ENCODE data around the gene ZFAND3. TPM values are rescaled to one million over a fixed set of nuclear protein-coding genes. Genes with fewer than 3 reads are reported as not detected.
"Not testable (repeated sequence)": the region's sequence is repeated elsewhere in the genome, so short reads cannot be mapped to it uniquely, and the experiment has no call there.

The ZFAND3 gene
- total RNA-seq, 6 experiments from 2014 or later = 75.2 to 93.2 (median 87.0) TPM

GRCh38 chr6:37987559-37987958 lies 168.0 kb downstream of the ZFAND3 start:
- H3K9me3 Mint-ChIP-seq = no peaks in the 10 kb centered on the region
- H3K4me3 Mint-ChIP-seq = peak overlapping the region; percentile 61; the same call in 1 of the 2 replicates
- peak overlapping the region; percentile 87 for H3K27ac Mint-ChIP-seq
- no peaks in the 10 kb centered on the region for H3K36me3 Mint-ChIP-seq (ENCODE audit: low read depth)
- no peak for TF ChIP-seq CTCF (IDR thresholded peaks at IDR 0.05)
- no peak for DNase-seq
- H3K4me1 Mint-ChIP-seq (ENCODE audit: low read depth) = peaks cover 86% of the 10 kb centered on the region
- no peaks in the 10 kb centered on the region for H3K27me3 Mint-ChIP-seq (ENCODE audit: insufficient read depth)

GRCh38 chr6:37988127-37988526 lies 168.6 kb downstream of the ZFAND3 start:
- Mint-ChIP-seq H3K36me3 (ENCODE audit: low read depth) (no peaks in the 10 kb centered on the region), H3K27me3 (ENCODE audit: insufficient read depth) (no peaks in the 10 kb centered on the region), H3K27ac (peak overlapping the region; percentile 97), H3K4me3 (peak overlapping the region; percentile 34), H3K9me3 (no peaks in the 10 kb centered on the region), H3K4me1 (ENCODE audit: low read depth) (peaks cover 88% of the 10 kb centered on the region)
- no peak for DNase-seq
- TF ChIP-seq CTCF (IDR thresholded peaks at IDR 0.05) = no peak

- Mint-ChIP-seq H3K4me3 (peak overlapping the region; percentile 34), H3K4me1 (ENCODE audit: low read depth) (peaks cover 86% of the 10 kb centered on the region), H3K36me3 (ENCODE audit: low read depth) (no peaks in the 10 kb centered on the region), H3K27me3 (ENCODE audit: insufficient read depth) (no peaks in the 10 kb centered on the region), H3K9me3 (no peaks in the 10 kb centered on the region), H3K27ac (peak overlapping the region; percentile 97)
- no peak for TF ChIP-seq CTCF (IDR thresholded peaks at IDR 0.05)
- DNase-seq = peak; percentile 37
Observed at GRCh38 chr6:37988696-37989095, 169.2 kb downstream of the ZFAND3 start.

GRCh38 chr6:37990762-37991525 lies 171.4 kb downstream of the ZFAND3 start:
- H3K27ac Mint-ChIP-seq = peak overlapping the region; percentile 97
- peak; percentile 88 for DNase-seq
- H3K9me3 Mint-ChIP-seq = no peaks in the 10 kb centered on the region
- no peaks in the 10 kb centered on the region for H3K27me3 Mint-ChIP-seq (ENCODE audit: insufficient read depth)
- TF ChIP-seq CTCF (IDR thresholded peaks at IDR 0.05) = no peak
- peak overlapping the region; percentile 74 for H3K4me3 Mint-ChIP-seq
- H3K4me1 Mint-ChIP-seq (ENCODE audit: low read depth) = peaks cover 88% of the 10 kb centered on the region
- no peaks in the 10 kb centered on the region for H3K36me3 Mint-ChIP-seq (ENCODE audit: low read depth)

GRCh38 chr6:37992749-37993148 lies 173.2 kb downstream of the ZFAND3 start:
- no peaks in the 10 kb centered on the region for H3K9me3 Mint-ChIP-seq
- no peaks in the 10 kb centered on the region for H3K36me3 Mint-ChIP-seq (ENCODE audit: low read depth)
- peaks cover 70% of the 10 kb centered on the region for H3K4me1 Mint-ChIP-seq (ENCODE audit: low read depth)
- H3K27ac Mint-ChIP-seq = peak overlapping the region; percentile 81
- H3K4me3 Mint-ChIP-seq = peak overlapping the region; percentile 10
- no peak for TF ChIP-seq CTCF (IDR thresholded peaks at IDR 0.05)
- no peak for DNase-seq
- H3K27me3 Mint-ChIP-seq (ENCODE audit: insufficient read depth) = no peaks in the 10 kb centered on the region

- H3K4me1 Mint-ChIP-seq (ENCODE audit: low read depth) = peaks cover 65% of the 10 kb centered on the region
- not testable (repeated sequence) for H3K9me3 Mint-ChIP-seq, H3K27ac Mint-ChIP-seq
Observed at GRCh38 chr6:37993194-37993593, 173.7 kb downstream of the ZFAND3 start.

More at GRCh38 chr6:37993194-37993593, 173.7 kb downstream of the ZFAND3 start:
- H3K36me3 Mint-ChIP-seq (ENCODE audit: low read depth); DNase-seq; H3K27me3 Mint-ChIP-seq (ENCODE audit: insufficient read depth); H3K4me3 Mint-ChIP-seq: not testable (repeated sequence)
